HG03280 (cell line): ENCODE measurements around the gene CLDN19.
"Not testable (repeated sequence)": the region's sequence is repeated elsewhere in the genome, so short reads cannot be mapped to it uniquely, and the experiment has no call there.

ENCODE experiments used
- ATAC-seq: cut with Tn5 transposase; IDR thresholded peaks from one replicate; pipeline ENCODE4 v1.9.1; 2021; ENCODE audit warnings: mild to moderate bottlenecking, moderate library complexity; ENCODE audit not compliant: unreplicated experiment

The CLDN19 gene

DNA sequence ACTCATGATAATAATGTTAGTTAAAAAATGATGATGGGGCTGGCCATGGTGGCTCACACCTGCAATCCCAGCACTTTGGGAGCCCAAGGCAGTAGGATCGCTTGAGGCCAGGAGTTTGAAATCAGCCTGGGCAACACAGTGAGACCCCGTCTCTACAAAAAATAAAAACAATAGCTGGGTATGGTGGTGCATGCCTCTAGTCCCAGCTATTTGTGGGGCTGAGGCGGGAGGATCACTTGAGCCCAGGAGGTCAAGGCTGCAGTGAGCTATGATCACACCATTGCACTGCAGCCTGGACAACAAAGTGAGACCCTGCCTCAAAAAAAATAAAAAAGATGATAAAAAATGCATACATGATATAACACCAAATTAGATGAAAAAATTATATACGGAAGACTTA is 21.5 kb upstream of the CLDN19 start:
- ATAC-seq = no peak

DNA sequence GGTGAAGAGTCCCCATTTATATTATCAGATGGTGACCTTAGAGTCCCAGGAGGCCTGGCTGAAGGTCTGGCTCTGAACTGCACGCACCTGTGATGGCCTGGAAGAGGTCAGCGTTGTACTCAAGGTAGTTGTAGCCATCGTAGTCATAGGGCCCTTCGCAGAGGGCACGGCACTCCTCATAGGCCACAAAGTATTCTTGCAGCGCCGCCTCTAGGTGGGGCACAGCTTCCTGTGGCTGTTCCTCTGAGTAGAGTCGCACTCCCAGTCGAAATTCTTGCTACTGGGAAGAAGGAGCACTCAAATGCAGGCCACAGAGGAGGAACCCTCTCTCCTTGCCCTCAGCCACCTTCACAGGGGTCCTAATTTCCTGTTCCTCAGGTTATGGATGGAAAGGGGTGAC is 19.1 kb upstream of the CLDN19 start:
- no peak for ATAC-seq

DNA sequence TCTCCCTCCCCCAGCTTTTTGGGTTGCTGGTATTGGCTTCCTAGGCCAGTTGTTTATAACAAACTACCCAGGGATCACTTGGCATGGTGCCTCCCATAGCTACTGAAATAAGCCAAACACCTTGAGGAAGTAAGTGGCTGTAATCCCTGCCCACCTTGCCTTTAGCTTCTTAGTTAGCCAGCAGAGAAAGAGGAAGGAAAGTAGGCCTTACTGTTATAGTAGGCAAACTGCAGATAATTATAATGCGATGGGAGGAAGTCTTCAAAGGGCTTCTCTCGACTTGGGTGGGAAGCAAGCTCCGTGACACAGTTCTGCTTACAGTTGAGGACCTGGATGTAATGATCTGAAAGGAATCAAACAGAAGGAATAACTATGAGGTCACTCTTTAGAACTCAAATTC is 18.6 kb upstream of the CLDN19 start:
- no peak for ATAC-seq

DNA sequence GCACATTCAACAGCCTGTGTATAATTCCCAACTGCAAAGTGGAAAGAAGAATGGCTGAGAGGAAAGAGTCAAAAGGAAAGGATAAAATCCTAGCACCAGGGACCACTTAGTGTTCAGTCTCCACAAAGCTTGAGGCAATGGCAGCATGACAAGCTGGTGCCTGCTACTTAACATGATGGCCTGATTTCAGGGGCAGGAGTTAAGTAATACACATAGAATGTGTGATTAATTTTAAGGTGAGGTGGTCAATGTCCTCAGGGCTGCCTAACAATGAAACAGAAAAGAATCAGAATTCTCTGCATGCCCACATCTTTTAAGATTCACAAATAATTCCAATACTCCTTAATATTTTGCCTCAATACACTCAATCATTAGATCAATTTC is 17.8 kb upstream of the CLDN19 start:
- no peak for ATAC-seq

DNA sequence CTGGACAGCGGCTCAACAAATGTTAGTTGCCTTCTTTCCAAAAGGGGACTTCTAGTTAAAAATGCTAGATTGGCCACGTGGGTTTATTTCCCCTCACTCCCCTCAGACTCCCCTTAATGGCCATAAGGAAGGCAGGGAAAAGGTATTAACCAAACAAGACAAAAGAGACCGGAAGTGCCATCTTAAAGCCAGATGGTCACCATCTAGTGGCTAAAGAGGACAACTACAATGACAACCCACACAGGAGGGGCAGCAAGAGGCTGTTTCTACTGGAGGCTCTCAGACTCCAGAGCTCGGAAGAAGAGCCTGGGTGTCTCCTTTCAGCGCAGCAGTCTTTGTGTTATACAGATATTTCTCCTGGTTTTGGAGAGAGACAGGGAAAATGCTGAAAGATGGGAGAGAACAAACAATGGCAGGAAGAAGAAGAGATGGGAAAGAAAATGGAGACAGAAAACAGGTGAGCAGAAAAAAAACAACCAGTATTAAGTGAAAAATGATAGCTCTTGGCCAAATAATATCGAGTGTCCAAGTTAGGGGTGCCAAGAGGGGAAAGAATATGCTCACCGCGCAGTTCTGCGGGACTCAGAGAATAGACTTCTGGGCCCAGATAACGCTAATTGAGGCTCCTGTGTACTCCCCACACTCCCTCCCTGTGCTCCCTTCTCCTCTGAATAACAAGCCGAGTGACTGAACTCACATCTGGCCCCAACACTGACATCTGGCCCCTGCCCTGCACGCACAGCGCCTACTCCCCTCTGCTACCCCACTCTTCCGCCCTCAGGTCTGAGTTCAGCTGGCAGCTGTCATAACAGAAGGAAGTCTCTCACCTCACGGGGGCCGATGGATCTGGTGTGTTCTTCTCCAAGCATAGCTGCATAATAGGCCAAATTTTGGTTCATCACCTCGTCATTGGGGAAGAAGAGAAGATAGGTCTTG is 17.2 kb upstream of the CLDN19 start:
- no peak for ATAC-seq

DNA sequence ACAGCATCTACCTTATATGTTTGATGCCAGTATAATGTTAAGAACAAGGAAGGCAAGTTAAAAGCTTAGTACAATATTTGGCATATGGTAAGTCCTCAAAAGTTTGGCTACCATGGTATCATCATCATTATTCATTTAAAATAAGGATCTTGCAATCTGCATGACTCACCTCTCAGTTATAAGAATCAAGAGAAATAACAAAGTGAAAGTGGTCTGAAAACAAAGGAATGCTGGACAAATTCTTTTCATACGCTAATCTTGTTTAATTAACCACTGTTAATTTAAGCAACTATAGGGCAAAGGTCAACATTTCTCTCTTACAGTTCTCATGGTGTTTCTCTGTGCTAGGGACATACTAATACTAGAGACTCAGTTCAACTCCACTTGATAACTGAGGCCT is 13.0 kb upstream of the CLDN19 start:
- no peak for ATAC-seq

DNA sequence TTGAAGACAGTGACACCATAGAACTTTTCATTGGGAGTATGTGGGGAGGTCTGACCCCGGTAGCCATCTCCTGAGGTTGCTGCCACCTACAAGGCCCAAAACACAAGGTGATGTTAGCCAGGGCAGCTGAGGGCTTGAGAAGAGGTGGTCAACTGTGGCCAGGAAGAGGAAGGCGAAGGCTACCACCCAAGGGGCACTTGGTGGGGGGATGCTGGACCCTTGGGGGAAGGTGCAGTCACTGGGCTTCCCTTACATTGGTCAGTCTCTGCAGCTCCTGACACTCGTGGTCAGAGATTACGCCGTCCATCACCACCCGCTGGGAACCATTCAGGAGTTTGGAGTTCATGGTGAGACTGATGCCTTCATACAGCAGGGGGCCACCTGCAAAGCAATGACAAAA is 12.2 kb upstream of the CLDN19 start:
- no peak for ATAC-seq

DNA sequence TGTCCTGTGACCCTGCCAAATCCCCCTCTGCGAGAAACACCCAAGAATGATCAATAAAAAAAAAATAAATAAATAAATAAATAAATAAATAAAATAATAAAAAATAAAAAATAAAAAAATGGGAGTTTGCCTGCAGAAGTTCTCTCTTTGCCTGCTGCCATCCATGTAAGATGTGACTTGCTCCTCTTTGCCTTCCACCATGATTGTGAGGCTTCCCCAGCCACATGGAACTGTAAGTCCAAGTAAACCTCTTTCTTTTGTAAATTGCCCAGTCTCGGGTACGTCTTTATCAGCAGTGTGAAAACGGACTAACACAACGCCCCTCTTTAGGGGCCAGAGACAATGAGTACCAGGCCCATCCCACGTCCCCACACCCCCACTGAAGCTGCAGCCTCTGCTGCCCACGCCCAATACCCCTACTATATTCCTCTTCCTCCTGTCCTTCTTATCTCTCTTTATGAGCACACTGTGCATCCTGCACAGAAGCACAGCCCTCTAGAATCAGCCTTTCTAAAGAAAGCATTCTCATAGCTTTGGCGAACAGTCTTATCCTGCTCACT is 11.6 kb upstream of the CLDN19 start:
- not testable (repeated sequence) for ATAC-seq

DNA sequence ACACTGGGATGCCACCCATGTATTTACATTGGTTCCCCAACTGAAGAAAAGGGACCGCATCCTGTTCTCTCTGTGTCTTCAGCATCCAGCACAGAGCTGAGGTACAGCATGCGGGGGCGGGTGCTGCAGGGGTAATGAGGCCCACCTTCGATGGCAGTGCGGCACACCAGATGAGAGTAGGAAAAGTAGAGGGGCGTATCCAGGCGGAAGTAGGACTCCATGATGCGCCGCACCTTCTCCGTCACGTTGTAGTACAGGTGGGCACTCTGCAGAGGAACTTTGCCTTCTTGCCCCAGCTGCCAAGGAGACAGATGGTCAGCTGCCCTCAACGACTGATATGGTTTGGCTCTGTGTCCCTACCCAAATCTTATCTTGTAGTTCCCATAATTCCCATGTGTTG is 10.0 kb upstream of the CLDN19 start:
- ATAC-seq = no peak

DNA sequence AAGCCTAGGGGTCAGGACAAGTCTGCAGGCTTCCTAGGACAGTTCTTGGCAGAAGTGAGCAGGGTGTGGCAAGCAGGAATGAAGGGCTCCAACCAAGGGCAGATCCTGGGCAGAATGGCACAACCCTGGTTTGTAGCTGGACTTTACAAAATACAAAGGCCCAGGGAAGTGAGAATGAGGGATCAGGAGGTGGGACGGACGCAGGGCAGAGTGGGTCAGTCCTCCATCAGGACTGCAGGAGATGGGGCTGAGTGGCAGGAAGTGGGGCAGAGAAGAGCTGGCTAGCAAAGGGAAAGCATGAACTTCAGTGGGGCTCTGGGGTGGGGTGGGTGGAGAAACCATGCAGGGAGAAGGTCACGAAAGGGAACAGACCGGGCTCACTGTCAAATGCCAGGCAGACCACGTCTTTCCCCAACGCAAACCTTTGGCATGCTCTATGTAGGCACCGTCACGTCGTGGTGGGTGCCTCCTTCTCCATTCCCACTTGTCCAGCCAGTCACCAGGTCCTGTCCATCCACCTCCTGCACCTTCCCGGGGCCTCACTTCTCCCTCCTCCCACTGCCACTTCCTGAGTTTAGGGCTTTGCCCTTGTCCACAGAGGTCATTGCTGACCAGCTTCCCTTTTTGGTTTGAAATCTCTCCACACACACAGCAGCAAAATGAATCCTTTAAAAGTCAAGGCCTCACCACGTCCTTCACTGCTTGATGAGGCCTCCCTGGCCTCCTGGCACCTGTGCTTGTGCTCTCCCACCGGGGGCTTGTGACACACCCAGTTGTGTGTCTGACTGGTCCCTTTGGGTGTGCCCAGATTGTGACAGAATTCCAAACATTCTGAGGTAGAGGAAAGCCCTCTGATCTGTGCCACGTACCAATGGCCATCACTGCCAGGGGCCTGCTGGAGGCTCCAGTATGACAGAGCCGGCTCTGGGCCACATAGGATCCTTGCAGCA is 8.7 kb upstream of the CLDN19 start:
- ATAC-seq = no peak

DNA sequence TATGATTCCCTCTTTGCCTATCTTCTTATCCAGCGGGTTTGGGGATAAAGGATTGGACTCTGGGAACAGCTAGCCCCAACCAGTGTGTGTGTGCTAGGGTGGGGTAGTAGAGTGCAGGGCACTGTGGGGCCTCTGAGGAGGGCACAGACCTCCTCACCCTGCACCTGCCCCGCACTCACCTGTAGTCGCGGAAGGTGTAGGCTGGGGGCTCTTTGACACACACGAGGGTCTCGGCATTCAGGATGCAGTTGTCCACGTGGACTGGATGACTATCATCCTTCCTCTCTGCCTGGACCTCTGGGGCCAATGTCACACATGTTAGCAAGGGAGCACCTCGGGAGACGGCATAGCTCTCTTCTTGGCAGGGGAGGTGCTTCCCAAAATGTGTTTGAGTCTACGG is 8.0 kb upstream of the CLDN19 start:
- ATAC-seq = no peak

DNA sequence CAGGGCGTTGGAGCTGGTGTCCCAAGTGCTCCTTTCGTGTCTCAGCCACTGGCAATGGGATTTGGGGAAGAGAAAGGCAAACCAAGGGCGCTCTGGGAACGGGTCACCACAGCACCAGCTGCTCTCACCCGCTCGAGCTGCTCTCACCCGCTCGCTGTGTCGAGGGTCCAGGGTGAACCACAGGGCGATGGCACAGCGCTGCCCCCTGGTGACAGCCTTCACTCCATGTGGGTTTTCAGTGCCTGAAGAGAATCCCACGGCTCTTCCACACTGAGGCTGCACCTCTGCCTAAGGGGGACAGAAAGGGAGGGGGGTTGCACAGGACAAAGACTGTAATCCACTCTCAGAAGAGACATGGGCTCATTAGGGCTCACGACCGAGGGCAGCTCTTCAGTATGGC is 7.1 kb upstream of the CLDN19 start:
- no peak for ATAC-seq

DNA sequence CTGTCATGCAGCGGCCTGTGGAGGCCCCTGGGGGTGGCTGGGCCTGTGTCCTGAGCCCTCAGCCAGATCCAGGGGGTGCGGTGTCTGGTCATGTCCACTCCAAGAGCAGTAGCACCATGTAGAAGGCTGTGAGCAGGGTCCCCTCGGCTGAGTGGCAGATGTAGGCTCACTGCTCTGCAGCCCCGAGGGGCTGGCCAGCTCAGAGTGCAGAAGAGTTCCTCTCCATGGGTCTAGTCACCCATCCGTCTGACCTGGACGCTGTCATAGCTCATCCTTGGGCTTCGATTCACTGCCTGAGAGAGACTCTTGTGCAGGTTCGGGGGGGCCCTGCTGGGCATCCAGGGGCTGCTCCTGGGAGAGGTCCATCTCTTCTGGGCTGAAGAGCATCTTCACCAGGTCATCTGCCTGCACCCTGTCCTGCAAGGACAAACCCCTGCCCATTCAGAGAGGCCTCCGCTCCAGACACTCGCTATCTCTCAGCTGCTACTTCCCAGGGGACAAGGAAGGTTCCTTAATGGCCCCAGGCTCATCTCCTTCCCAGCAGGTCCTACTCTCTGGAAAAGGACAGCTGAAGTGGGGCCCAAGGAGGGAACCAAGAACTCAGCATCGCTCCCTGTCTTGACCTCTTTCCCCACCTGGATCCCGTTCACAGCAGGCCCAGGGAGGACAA is 6.5 kb upstream of the CLDN19 start:
- ATAC-seq = no peak

DNA sequence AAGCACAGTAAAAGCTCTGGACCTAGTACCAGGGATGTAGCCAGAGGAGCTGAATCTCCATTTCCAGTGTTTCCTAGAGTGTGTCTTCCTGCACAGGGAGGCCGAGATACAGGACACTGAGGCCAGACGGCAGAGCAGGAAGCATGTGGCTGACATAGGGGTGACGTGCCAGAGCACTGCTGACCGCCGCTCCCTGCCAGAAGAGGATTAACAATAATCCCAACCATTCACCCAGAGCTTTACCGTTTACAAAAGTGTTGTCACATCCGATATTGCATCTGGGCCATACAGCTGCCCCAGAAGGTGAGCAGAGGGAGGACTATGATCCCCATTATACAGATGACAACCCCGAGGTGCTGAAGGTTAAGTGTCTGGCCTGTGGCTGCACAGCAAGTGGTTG is 5.8 kb upstream of the CLDN19 start:
- no peak for ATAC-seq

DNA sequence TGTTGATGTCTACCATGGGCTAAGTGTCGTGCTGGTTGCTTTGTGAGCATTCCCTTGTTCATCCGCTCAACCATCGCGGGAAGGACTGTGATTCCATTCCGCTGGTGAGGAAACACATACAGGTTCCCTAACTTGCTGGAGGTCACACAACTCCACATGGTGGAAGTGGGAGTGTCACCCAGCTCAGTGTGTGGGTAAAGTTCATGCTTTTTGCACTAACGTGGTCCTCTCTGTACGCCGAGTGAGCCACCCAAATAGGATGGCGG is 4.0 kb upstream of the CLDN19 start:
- ATAC-seq = no peak

DNA sequence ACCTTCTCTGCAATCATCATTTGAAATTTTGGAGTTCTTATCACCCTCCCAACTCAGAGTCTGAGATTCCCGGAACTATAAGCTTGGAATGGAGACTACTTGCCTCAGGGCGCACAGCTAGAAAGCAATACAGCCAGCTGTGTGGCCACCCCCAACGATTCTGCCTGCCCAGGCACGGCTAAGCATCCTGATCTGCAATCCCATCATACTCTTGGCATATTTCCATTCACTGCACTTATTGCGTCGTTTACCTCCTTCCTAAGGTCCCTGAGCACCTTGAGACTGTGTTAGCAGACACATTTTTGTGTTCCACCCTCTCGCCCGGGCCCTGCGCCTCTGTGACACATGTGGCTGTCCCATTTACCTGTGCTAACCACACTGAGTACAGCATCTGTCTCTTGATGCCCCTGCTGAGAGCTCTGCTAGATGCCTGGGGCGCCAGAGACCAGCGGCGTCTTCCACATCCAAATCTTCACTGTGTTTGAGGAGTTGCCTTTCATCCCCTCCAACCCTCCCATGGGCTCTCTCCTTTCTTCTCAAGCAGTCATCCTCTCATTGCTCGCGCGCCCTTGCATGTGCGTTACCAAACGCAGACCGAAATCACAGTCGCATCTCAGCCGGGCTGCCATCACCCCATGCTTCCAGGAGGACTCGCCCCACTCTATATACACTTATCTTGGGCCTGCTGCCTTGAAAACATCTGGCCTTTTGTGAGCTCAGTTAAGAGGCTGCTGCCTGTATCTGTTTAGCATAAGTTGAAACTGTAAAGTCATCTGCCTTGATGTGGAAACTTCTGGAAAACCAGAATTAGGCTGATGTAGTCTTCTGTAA is 3.5 kb upstream of the CLDN19 start:
- no peak for ATAC-seq

DNA sequence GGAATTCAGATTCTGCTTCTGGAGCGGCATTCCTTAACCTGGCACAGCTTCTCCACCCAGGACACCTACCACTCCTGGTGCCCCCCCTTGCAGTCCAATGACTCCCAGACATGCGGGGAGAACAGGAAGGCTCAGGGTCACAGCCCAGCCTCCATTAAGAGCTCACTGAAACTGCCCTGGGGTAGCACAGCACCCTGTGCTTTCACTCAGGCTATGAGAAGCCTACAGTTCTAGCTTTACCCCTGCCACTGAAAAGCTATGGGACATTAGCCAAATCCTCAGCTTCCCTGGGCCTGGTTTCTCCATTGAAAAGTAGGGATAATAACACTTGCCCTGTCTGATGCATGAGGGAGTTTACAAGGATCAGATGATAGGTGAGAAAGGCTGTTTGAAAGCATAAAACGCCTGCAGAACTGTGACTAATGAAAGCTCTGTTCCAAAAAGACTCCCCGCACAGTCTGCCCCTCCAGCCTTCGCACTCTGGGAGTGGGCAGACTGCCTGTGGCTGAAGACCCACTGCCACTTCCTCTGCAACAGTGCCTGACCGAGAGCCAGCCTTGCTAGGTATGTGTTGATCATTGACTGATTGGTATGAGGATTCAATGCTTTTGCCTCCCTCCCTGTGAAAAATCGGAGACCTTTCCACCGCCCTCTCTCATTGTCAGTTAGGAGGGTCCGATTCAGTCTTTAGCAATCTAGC is 2.7 kb upstream of the CLDN19 start:
- no peak for ATAC-seq

DNA sequence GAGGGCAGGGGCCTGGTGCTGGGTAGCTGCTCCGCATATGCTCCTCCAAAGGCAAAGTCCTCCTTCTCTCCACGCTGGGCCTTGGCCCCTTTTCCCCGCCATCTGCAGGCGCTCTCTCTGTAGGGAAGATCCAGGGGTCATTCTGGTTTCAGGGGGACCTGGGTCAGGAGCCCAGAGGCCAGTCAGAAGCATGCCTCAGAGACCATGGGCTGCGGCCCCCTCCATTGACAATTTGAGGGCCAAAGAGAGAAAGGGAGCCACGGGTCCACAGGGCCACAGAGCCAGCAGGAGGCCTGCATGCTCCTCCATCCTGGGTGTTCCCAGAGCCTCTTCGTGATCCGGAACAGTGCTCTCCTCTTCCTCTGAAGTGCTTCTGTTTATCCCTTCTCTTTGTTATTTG is 2.1 kb upstream of the CLDN19 start:
- ATAC-seq = no peak

DNA sequence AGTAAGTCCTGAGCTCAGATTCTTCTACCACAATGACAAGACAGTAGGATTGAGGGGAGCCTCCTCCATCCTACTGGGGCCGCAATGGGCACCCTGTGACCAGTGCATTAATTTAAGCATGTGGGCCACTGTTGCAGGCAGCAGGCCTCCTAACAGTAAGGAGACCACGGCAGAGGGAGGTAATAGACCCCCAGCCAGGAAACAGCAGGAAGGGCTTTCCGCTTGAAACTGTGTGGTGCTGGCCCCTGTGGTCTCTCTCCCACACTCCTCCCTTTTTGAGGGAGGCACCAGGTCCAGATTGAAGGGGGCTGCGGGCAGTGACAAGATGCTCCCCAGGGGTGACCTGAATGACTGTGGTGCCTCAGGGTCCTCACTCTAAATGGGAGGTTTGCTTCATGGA is 1.7 kb upstream of the CLDN19 start:
- no peak for ATAC-seq
